GM19438 (cell line): ENCODE measurements around the gene CAPNS1.
A peak's percentile ranks its signal among the peaks of the same experiment; 100 is the strongest.

Experiments
- ATAC-seq: cut with Tn5 transposase; IDR thresholded peaks from one replicate; pipeline ENCODE4 v1.9.1; 2021; ENCODE audit warnings: low read depth; ENCODE audit not compliant: unreplicated experiment

The CAPNS1 gene

DNA sequence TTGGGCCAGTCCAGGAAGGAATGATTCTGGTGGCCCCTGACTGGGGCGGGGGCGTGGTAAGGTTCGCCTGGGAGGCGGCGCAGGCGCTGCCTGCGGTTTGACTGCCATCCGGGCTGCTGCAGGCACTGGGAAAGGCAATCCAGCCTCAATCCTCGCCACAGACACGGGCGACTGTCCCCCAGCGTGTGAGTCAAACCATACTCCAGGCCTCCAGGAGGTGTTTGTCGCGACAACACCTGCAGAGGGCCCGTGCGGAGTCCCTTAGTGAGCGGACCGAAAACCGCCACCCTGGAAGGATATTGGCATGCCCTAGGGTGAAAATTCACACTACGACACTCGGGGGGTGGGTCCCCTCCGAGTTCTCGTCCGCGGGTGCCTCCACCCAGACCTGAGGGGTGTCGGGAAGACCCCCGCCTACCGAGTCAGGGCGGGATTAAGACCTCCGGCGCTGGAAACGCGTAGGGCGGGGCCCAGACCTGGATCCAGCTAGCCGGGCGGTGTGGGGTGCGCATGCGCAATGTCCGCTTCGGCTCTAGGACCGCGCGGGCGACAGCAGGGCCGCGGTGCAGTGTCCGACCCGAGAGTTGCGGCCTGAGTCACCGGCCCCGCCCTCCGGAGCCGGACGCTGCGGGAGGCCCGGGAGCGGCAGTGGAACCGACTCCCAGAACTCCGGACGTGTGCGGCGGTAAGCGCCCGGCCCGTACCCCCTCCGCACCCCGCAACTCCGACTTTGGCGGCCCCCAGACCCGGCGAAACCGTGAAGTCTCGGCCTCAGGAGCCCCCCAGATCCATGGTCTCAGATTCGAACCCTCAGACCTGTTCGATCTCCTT, at the start of gene CAPNS1:
CAPNS1 (plus strand) TSS at position 594 of the 831 bp plus-strand sequence. CDS start 946 bp downstream, outside the sequence.
- ATAC-seq, result peak; percentile 83

DNA sequence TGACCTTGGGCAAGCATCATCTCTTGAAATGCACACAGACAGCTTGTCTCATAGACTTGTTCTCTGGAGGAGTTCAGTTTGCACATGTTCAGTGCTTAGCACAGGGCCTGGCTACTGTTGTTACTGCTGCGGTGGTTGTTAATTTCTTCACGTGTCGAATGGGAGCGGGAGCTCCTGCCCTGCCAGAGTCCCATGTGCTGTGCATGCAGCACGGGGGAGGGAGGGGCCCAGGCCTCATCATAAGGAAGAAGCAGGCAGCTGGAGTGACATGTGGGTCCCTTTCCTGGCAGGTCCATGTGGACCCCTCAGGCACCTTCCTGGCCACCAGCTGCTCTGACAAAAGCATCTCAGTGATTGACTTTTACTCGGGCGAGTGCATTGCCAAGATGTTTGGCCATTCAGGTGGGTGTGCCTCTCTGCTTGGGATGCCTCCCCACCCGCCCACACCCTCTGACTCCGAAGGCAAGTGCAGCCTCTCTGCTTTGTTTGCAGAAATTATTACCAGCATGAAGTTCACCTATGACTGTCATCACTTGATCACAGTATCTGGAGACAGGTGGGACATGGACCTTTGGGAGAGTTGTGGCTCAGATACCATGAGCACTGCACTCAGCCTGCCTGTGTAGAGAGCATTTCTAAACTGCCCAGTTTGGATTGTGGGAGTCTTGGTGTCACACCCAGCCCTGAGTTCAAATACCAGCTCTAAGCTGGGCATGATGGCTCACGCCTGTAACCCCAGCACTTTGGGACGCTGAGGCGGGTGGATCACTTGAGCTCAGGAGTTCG, 48.8 kb upstream of the CAPNS1 start:
- no peak for ATAC-seq

DNA sequence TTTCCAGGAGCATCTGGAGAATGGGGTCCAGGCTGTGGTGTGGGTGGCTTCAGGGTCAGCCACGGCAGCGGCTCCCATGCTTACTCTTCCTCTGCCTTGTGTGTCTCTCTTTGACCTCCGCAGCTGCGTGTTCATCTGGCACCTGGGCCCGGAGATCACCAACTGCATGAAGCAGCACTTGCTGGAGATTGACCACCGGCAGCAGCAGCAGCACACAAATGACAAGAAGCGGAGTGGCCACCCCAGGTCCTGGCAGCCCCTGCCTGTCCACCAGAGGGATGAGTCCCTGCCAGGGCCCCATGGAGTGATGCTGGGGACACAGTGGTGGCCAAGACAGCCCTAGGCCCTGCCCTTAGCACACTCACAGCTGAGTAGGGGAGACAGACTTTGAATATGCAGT, 47.3 kb upstream of the CAPNS1 start:
- no peak for ATAC-seq

DNA sequence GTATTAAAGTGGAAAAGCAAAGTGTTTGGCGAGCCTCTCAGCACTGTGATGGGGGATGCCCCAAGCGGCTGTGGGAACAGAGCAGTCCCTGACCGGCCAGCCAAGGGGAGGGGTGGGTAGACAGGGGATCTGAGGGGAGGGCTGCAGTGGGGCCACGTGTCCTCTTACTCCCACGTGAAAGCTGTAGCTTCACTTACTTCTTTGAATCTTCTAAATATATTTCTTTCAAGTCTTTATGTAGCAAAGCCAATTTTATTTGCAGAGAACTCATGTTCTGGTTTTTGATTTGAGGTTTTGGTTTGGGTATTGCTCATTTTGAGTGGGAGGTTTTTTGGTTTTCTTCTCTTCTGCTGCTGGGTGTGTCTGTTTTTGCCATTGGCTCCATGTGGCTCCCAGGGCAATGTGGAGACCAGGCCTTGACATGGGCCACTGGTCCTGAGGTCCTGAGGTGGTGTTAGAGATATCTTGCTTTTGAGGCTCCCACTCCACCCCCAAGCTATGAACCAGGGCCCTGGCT, 46.7 kb upstream of the CAPNS1 start:
- no peak for ATAC-seq

DNA sequence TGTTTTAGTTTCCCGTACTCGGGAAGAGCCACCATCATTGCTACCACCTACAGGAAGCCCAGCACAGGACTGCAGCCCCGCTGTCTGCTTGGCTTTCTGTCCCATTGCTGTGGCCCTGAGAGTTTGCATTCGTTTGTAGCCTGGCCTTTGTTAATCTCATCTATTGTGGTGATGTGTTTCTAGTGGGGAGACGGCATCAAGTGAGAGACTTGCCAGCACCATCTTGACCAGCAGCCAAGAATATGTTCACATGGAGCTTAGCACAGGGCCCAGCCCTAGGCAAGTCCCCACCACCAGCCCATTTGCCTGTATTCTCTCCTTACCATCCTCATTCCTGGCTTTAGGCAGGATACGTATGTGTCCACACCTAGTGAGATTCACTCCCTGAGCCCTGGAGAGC, 46.2 kb upstream of the CAPNS1 start:
- ATAC-seq, result no peak

DNA sequence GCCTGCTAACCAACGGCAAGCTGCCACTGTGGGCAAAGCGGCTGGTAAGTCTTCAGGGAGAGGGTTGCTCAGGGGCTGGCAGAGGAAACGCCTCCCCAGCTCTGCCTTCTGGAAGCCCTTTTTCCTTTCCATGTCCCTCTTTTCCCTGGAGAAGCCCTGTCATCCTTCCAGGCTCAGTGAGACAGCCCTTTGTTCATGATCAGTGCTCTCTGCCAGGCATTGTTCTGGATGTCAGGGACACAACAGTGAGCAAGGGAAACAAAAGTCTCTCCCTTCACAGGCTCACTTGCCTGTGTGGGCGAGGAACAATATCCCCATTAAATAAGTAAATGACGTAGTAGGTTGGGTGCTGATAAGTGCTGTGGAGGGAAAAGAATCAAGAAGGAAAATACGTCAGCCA, 42.8 kb upstream of the CAPNS1 start:
- ATAC-seq, result no peak

DNA sequence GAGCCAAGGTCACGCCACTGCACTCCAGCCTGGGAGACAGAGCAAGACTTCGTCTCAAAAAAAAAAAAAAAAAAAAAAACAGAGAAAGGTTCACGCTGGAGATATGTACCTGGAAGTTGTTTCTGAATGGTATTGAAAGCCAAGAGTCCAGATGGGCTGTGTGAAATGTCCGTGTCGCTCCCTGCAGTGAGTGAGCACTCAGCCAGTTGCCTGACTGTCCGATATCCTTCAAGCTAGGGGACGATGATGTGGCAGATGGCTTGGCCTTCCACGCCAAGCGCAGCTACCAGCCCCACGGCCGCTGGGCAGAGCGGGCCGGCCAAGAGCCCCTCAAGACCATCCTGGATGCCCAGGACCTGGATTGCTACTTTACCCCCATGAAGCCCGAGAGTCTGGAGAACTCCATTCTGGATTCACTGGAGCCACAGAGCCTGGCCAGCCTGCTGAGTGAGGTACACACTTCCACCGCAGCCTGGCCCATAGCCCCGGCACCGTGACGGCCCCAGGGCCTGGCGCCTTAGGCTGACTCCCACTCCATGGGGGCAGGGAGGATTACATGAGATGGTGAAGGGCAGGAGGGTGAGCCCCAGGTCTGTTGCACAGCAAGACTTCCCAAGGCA, 40.6 kb upstream of the CAPNS1 start:
- ATAC-seq, result no peak

DNA sequence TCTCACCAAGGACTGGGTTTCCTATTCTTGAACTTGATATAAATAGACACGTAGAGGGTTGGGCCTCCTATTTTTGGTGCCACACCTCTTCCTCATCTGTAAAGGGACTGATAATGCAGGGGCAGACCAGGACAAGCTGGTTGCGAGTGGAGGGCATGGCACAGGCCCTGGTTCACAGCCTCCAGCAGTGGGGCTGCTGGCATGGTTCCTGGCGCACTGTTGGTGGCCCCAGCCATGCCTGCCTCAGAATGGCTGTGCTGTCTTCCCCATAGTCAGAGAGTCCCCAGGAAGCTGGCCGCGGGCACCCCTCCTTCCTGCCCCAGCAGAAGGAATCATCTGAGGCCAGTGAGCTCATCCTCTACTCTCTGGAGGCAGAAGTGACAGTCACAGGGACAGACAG, 39.4 kb upstream of the CAPNS1 start:
- no peak for ATAC-seq

DNA sequence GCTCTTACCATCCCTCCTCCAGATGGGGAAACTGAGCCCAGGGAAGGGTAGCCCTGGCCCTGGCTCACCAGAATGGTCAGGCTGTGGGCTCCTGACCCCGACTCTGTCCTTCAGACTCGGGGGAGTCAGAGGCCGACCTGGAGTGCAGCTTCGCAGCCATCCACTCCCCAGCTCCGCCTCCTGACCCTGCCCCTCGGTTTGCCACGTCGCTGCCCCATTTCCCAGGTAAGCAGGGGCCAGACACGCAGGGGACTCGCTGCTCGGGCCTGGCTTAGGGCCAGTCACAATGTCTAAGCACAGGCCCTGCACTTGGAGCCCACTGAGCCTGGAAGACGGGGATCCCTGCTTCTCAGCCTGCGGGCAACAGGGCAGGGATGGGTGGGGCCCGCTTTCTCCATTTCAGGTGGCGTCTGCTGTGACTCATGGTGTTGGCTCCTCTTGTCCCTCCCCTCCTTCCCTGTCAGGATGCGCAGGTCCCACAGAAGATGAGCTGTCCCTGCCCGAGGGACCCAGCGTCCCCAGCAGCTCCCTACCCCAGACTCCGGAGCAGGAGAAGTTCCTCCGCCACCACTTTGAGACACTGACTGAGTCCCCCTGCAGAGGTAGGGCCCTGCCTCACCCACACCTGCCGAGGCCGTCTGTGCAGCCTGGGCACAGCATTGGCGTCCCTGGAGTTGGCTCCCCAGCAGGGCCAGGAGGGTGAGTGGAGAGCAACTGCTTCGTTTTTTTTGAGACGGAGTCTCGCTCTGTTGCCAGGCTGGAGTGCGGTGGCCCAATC, 38.1 kb upstream of the CAPNS1 start:
- ATAC-seq, result no peak

DNA sequence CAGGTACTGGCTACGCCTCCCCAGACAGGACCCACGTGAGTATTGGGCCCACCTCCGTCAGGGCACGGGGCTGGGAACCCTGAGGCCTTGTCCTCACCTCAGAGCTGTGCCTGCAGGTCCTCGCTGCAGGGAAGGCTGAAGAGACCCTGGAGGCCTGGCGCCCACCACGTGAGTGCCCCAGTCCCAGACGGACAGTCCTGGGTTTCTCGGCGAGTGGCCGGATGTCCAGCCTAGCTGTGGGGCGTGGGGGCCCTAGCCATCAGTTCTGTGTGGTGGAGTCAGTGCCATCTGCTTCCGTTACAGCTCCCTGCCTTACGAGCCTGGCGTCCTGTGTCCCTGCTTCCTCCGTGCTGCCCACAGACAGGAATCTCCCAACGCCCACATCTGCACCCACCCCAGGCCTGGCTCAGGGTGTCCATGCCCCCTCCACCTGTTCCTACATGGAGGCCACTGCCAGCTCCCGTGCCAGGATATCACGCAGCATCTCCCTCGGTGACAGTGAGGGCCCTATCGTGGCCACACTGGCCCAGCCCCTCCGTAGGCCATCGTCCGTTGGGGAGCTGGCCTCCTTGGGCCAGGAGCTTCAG, 36.7 kb upstream of the CAPNS1 start:
- no peak for ATAC-seq

DNA sequence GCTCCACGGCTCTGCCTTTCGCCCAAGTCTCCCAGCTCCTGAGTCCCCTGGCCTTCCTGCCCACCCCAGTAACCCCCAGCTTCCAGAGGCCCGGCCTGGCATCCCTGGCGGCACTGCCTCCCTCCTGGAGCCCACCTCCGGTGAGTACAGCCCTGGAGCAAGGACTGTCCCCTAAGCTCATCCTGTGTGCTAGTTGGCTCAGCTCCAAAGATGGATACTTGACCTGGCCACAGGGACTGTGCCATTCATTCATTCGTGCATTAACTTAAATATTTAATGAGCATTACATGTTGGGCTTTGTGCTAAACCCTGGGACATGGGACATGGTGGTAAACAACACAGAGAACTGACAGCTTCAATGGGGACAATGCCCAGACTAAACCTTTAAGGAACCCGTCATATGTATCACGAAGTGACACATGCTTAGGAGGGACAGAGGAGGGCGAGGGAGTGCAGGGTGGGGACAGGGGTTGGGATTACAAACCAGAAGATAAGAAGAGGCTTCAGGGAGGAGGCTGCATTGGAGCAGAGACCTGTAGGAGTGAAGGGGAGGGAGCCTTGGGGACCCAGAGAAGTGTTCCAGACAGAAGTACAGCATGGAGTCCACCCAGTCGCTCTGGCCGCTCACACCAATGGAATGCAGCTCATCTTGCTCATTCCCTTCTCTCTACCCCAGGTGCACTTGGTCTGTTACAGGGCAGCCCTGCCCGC, 35.9 kb upstream of the CAPNS1 start:
- no peak for ATAC-seq

DNA sequence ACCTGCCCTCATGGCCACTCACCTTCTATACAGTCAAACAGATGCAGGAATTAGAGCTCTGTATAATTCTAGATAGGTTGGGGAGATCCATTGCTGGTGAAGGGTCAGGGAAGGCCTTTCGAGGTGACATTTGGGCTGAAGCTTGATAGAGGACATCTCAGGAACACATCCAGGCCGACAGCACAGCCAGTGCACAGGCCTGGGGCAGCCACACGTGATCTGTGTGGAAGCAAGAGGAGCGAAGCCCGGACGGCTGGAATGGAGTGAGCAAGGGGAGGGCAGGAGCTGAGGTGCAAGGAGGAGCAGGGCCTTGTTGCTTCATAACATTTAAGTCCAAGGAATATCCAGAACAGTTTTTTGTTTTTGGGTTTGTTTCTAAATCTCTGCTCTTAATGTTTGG, 33.4 kb upstream of the CAPNS1 start:
- ATAC-seq, result no peak

DNA sequence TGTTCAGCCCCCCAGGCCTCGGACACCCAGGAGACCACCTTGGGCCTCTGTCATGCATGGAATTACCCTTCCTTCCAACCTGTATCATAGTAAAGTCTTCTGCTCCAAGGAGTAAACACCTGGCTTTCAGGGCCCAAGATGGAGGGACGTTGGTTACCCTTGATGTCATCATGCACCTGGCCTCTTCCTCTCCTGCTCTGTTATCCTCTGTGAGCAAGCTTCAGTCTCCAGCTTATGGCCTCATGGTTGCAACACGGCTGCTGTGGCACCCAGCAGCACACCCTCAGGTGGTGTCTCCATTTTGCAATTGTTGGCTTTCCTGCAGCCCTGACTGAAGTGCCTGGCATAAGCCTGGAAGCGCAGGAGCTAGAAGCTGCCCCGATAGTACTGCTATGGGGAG, 32.9 kb upstream of the CAPNS1 start:
- ATAC-seq, result no peak

DNA sequence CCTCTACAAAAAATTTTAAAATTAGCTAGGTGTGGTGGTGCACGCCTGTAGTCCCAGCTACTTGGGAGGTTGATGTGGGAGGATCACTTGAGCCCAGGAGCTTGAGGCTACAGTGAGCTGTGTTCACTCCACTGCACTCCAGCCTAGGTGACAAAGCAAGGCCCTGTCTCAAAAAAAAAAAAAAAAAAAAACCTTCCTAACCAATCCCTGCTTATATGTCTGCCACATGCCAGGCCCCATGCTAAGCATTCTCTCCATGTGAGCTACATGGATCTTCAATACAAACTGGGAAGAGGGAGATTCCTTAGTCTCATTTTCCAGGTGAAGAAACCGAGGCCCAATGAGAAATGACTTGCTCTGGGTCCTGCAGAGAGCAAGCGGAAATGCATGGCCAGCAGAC, 31.2 kb upstream of the CAPNS1 start:
- no peak for ATAC-seq

DNA sequence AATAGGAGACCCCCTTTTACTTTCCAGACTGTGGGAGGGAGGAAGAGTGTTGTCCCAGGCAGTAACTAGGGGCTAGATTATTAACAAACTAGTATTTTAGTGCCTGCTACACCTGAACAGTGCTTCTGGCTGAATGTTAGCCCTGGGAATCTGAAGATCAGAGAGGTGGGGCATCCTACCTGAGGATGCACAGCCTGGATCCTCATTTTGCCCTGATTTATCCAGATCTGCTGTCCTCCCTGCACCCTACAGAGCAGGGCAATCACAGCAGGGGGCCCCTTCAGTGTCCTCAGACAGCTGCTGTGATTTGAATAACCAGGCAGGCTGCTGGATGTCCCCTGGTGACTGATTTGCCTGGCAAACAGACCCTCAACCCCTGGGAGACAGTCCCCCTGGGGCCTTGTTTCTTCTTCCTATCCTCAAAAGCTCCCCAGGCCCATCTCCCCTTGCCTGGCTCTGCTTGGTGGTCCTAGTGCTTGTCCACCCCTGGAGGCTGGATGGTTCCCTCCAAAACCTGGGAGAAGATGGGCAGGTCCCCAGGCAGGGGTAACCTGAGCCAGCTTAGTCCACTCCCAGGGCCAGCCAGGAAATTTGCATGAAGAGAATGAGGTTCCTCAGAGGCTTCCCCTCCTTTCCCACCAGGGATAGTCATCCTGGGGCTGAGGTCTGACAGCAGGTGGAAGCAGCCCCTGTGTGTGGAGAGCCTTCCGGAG, 29.2 kb upstream of the CAPNS1 start, which contains the start of gene OVOL3:
OVOL3 (plus strand) TSS at position 657 of the 713 bp plus-strand sequence. CDS start 60 bp downstream, outside the sequence.
- ATAC-seq, result no peak

DNA sequence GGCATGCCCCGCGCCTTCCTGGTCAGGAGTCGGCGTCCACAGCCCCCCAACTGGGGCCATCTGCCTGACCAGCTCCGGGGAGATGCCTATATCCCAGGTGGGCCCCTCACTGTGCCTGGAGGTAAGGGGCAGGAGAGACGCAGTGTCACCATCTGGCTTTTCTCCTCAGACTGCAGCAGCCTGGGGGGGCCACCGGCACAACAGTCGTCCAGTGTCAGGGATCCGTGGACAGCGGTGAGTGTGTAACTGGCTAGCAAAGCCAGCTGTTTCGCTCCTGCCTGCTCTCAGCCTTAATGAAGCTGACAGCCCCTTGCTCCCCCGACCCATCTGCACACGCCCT, 28.7 kb upstream of the CAPNS1 start:
- no peak for ATAC-seq

DNA sequence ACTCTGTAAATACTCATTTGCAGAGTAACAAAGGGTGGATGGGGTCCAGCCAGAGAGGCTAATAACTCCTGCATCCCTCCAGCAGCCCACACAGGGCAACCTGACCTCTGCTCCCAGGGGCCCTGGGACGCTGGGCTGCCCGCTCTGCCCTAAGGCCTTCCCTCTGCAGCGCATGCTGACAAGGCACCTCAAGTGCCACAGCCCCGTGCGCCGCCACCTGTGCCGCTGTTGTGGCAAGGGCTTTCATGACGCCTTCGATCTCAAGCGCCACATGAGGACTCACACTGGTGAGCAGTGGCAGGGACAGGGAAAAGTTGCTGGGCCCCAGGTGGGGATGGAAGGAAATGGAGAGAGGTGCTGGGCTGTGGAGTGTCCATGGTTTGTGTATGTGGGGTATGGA, 27.2 kb upstream of the CAPNS1 start:
- no peak for ATAC-seq

DNA sequence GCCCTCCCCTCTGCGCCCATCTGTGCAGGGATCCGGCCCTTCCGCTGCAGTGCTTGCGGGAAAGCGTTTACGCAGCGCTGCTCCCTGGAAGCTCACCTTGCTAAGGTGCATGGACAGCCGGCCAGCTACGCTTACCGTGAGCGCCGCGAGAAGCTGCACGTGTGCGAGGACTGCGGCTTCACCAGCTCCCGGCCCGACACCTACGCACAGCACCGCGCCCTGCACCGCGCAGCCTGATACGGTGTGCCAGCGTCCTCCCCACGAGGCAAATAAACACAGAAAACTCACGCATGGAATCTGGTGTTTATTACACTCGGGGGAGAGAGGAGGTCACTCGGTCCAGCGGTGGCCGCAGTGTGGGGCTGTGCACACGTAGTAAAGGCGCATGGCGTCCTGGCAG, 26.4 kb upstream of the CAPNS1 start:
- ATAC-seq, result no peak
